SH-SY5Y (cell line): ENCODE measurements around the gene MET.

ENCODE experiments used
- GATA2 ChIP-seq: IDR thresholded peaks from 2 replicates; pipeline ENCODE4 v1.6.1; 2011; ENCODE audit warnings: mild to moderate bottlenecking, low read depth, low read length
- GATA3 ChIP-seq: IDR thresholded peaks from 2 replicates; pipeline ENCODE4 v1.6.1; 2011; ENCODE audit warnings: low read depth, mild to moderate bottlenecking, low read length, moderate library complexity

DNA sequence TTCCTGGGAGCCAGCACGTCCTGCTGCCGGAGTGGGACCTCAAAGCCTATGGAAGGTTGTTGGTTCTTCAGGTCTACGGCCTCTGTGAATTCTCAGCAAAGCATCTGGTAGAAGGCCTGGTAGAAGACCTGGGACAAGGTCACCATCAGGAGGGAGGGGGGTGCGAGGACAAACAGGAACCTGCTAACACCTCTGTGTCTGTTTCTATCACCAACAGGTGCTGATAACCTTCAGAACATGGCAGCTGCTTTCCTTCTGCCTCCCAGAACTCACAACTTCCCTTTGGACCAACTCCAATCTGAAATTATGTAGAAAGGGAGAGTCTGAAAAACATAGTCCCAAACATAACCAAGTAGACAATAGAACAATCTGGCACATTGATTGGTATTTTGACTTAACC is 8.3 kb upstream of the MET start:
- TF ChIP-seq GATA3 (no peak), GATA2 (no peak)
